Thyroid gland (tissue), 4 donors: ENCODE measurements around the gene OMP.

ENCODE experiments used
- POLR2A ChIP-seq, 2 donors: fragments of 450-650 bp; IDR thresholded peaks; one replicate each; pipeline ENCODE4 v1.6.1; 2017; ENCODE audit warnings: antibody characterized with exemption in 2 of 2, mild to moderate bottlenecking in 2 of 2, moderate library complexity in 1 of 2
- TF ChIP-seq, protein P1 (sequence below), 6 experiments: fragments of 200-600 bp in 3 of 6; fragments of 450-650 bp in 3 of 6; sonication (generic) in 3 of 6; IDR thresholded peaks; one replicate each; pipeline ENCODE4 v1.5.1; 2016 to 2019; ENCODE audit warnings: antibody characterized with exemption in 6 of 6, mild to moderate bottlenecking in 2 of 6, inconsistent platforms in 1 of 6, moderate library complexity in 1 of 6

DNA sequence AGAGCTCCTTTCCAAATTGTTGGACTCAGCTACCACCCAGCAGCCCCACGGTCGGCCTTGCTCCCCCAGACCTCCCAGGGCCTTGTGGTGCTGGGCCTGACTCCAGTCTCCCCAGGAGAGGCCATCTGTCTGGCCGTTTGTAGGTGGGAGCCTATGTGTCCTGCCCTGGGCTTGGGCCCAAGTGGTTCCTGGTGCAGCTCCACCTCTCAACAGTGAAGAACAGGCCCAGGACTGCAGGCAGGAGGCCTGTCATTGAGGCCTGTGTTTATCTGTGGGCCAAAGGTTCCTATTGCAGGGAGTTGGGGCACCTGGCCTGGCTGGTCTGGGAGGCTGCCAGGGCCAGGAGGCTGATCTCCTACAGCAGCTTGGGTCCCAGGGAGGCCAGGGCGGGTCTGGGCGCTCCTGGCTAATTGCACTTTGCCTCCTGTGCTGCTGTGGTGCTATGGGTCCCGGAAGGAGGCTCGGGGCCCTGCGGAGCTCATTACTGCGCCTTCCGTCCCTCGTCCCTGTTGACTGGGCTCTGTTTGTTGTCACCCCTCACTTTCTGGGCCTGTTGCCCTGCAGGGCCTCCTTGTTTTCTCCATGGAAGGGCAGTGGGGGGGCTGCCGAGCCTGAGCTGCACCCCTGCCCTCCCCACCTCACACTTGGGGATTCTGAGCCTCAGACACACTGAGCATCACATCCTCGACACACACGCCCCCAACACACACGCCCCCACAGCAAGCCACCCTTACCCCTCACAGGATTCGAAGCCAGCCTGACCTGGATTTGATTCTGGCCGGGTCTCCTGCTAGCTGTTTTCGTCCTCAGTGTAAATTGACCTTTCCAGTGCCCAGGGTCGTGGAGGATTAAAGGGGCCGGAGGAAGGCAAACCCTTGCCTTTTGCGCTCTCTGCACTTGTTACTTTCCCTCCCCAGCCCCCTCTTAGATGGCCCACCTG is 6.8 kb upstream of the OMP start:
- TF ChIP-seq, protein P1, sequence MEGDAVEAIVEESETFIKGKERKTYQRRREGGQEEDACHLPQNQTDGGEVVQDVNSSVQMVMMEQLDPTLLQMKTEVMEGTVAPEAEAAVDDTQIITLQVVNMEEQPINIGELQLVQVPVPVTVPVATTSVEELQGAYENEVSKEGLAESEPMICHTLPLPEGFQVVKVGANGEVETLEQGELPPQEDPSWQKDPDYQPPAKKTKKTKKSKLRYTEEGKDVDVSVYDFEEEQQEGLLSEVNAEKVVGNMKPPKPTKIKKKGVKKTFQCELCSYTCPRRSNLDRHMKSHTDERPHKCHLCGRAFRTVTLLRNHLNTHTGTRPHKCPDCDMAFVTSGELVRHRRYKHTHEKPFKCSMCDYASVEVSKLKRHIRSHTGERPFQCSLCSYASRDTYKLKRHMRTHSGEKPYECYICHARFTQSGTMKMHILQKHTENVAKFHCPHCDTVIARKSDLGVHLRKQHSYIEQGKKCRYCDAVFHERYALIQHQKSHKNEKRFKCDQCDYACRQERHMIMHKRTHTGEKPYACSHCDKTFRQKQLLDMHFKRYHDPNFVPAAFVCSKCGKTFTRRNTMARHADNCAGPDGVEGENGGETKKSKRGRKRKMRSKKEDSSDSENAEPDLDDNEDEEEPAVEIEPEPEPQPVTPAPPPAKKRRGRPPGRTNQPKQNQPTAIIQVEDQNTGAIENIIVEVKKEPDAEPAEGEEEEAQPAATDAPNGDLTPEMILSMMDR (IDR thresholded peaks at IDR 0.05), result no peak
- no peak for TF ChIP-seq POLR2A (IDR thresholded peaks at IDR 0.05)
